ENCODE results near the gene USP40.

Gene USP40

GRCh38 chr2:233556881-233557736 is 9.5 kb downstream of the USP40 start:
- no peak for DNase-seq (ENCODE audit: low read depth)

- DNase-seq (ENCODE audit: low read depth): no peak
These were observed 13.2 kb downstream of the USP40 start for GRCh38 chr2:233553366-233553765.

GRCh38 chr2:233551491-233551890 is 15.1 kb downstream of the USP40 start:
- DNase-seq (ENCODE audit: low read depth): no peak

GRCh38 chr2:233546774-233547173 is 19.8 kb downstream of the USP40 start:
- DNase-seq (ENCODE audit: low read depth): no peak

- DNase-seq (ENCODE audit: low read depth): no peak
These were observed 20.5 kb downstream of the USP40 start for GRCh38 chr2:233546101-233546500.

- no peak for DNase-seq (ENCODE audit: low read depth)
These were observed 22.4 kb downstream of the USP40 start for GRCh38 chr2:233544200-233544610.

- no peak for DNase-seq (ENCODE audit: low read depth)
These were observed 24.1 kb downstream of the USP40 start for GRCh38 chr2:233542507-233542906.

- DNase-seq (ENCODE audit: low read depth): no peak
These were observed 27.8 kb downstream of the USP40 start for GRCh38 chr2:233538741-233539140.

- no peak for DNase-seq (ENCODE audit: low read depth)
These were observed 31.3 kb downstream of the USP40 start for GRCh38 chr2:233535271-233535670.

GRCh38 chr2:233532971-233533370 is 33.6 kb downstream of the USP40 start:
- no peak for DNase-seq (ENCODE audit: low read depth)

GRCh38 chr2:233531955-233532354 is 34.6 kb downstream of the USP40 start:
- DNase-seq (ENCODE audit: low read depth): no peak

GRCh38 chr2:233530381-233530780 is 36.2 kb downstream of the USP40 start:
- no peak for DNase-seq (ENCODE audit: low read depth)

- no peak for DNase-seq (ENCODE audit: low read depth)
These were observed 38.4 kb downstream of the USP40 start for GRCh38 chr2:233528182-233528581.

- no peak for DNase-seq (ENCODE audit: low read depth)
These were observed 40.8 kb downstream of the USP40 start for GRCh38 chr2:233525791-233526190.

GRCh38 chr2:233519787-233520611 is 46.6 kb downstream of the USP40 start:
- no peak for DNase-seq (ENCODE audit: low read depth)

GRCh38 chr2:233513953-233514655 is 52.5 kb downstream of the USP40 start:
- no peak for DNase-seq (ENCODE audit: low read depth)

- DNase-seq (ENCODE audit: low read depth): no peak
These were observed 62.5 kb downstream of the USP40 start for GRCh38 chr2:233503947-233504637.

GRCh38 chr2:233503481-233503880 is 63.1 kb downstream of the USP40 start:
- no peak for DNase-seq (ENCODE audit: low read depth)

- DNase-seq (ENCODE audit: low read depth): no peak
These were observed 65.1 kb downstream of the USP40 start for GRCh38 chr2:233501198-233502076.

- DNase-seq (ENCODE audit: low read depth): no peak
These were observed 66.7 kb downstream of the USP40 start for GRCh38 chr2:233499928-233500327.

- no peak for DNase-seq (ENCODE audit: low read depth)
These were observed 68.5 kb downstream of the USP40 start for GRCh38 chr2:233498126-233498525.

Measured in activated T-cell treated with anti-CD3 and anti-CD28 coated beads for 1 hour (primary cell).